HG02678 (cell line): ENCODE results near the gene CDK6.
"Not testable (repeated sequence)": the region's sequence is repeated elsewhere in the genome, so short reads cannot be mapped to it uniquely, and the experiment has no call there.

Source experiments
- ATAC-seq: cut with Tn5 transposase; IDR thresholded peaks from one replicate; pipeline ENCODE4 v1.9.1; 2021; ENCODE audit warnings: mild to moderate bottlenecking, moderate library complexity; ENCODE audit not compliant: unreplicated experiment

The CDK6 gene

GRCh38 chr7:92763636-92764423 is 72.5 kb downstream of the CDK6 start:
- no peak for ATAC-seq

- no peak for ATAC-seq
Measured at GRCh38 chr7:92762851-92763250, 73.5 kb downstream of the CDK6 start.

GRCh38 chr7:92761391-92762097 is 74.8 kb downstream of the CDK6 start:
- no peak for ATAC-seq

GRCh38 chr7:92758796-92759431 is 77.5 kb downstream of the CDK6 start:
- ATAC-seq = no peak

- ATAC-seq = not testable (repeated sequence)
Measured at GRCh38 chr7:92757311-92757910, 79.0 kb downstream of the CDK6 start.

- no peak for ATAC-seq
Measured at GRCh38 chr7:92755680-92756079, 80.7 kb downstream of the CDK6 start.

- ATAC-seq = no peak
Measured at GRCh38 chr7:92754919-92755581, 81.3 kb downstream of the CDK6 start.

- ATAC-seq = no peak
Measured at GRCh38 chr7:92753614-92754013, 82.8 kb downstream of the CDK6 start.

GRCh38 chr7:92751902-92752901 is 84.2 kb downstream of the CDK6 start:
- no peak for ATAC-seq

- ATAC-seq = no peak
Measured at GRCh38 chr7:92750946-92751345, 85.4 kb downstream of the CDK6 start.

- ATAC-seq = no peak
Measured at GRCh38 chr7:92750447-92750839, 85.9 kb downstream of the CDK6 start.

GRCh38 chr7:92749832-92750446 is 86.4 kb downstream of the CDK6 start:
- ATAC-seq = no peak

GRCh38 chr7:92749327-92749755 is 87.0 kb downstream of the CDK6 start:
- no peak for ATAC-seq

- ATAC-seq = no peak
Measured at GRCh38 chr7:92748495-92748894, 87.9 kb downstream of the CDK6 start.

- no peak for ATAC-seq
Measured at GRCh38 chr7:92747041-92747835, 89.1 kb downstream of the CDK6 start.

- ATAC-seq = no peak
Measured at GRCh38 chr7:92745241-92745640, 91.1 kb downstream of the CDK6 start.

- ATAC-seq = not testable (repeated sequence)
Measured at GRCh38 chr7:92744180-92744579, 92.2 kb downstream of the CDK6 start.

- no peak for ATAC-seq
Measured at GRCh38 chr7:92742186-92742585, 94.2 kb downstream of the CDK6 start.
